Left ventricle myocardium superior (tissue), 1 donor: ENCODE data around the gene SPTBN1. TPM values are rescaled to one million over a fixed set of nuclear protein-coding genes. Genes with fewer than 3 reads are reported as not detected.

Source experiments
- ATAC-seq: fragments of 200-7000 bp; cut with Tn5 transposase; one replicate; pipeline ENCODE4 v1.9.1; 2020; ENCODE audit warnings: mild to moderate bottlenecking, moderate library complexity
- DNase-seq: peaks from one replicate; pipeline ENCODE4 v3.0.0-alpha.2; 2020
- intact Hi-C: fragments of 100-400 bp; cut with micrococcal nuclease; formaldehyde crosslinking; loops from one replicate; pipeline ENCODE4 v1.11.0; 2022
- total RNA-seq: library from RNA; stranded (reverse); fragmentation: NEBNext Ultra II Directional; extraction: Animal tissue kit (Norgen Biotek cat#: 25700); gene quantifications from one replicate; pipeline ENCODE4 v1.2.1, GENCODE V29; 2021
- donor health status: DM: no; HTN: yes; CAD: no; lungs with severe emphysema.

Gene SPTBN1
- total RNA-seq, 1 donor from 2014 or later = 468 TPM

- ATAC-seq (peak; percentile 51), DNase-seq (no peak)
- intact Hi-C loops = no loop called here
These were observed 103.5 kb downstream of the SPTBN1 start for GRCh38 chr2:54559593-54560145.

GRCh38 chr2:54560146-54560881 is 104.2 kb downstream of the SPTBN1 start:
- DNase-seq (peak; percentile 53), ATAC-seq (peak; percentile 39)
- intact Hi-C loops = no loop called here

GRCh38 chr2:54561010-54561409 is 104.9 kb downstream of the SPTBN1 start:
- intact Hi-C loops = no loop called here
- ATAC-seq = no peak
- DNase-seq = no peak

GRCh38 chr2:54564439-54564838 is 108.3 kb downstream of the SPTBN1 start:
- DNase-seq = no peak
- intact Hi-C loops = no loop called here
- ATAC-seq = no peak

- no peak for ATAC-seq
- intact Hi-C loops = no loop called here
- DNase-seq = no peak
These were observed 109.4 kb downstream of the SPTBN1 start for GRCh38 chr2:54565551-54565950.

- intact Hi-C loops = no loop called here
- DNase-seq (no peak), ATAC-seq (no peak)
These were observed 110.8 kb downstream of the SPTBN1 start for GRCh38 chr2:54566896-54567295.

- ATAC-seq (no peak), DNase-seq (no peak)
- intact Hi-C loops = no loop called here
These were observed 112.8 kb downstream of the SPTBN1 start for GRCh38 chr2:54568876-54569321.

GRCh38 chr2:54569745-54570301 is 113.7 kb downstream of the SPTBN1 start:
- DNase-seq (no peak), ATAC-seq (no peak)
- intact Hi-C loops = no loop called here

GRCh38 chr2:54570321-54570855 is 114.3 kb downstream of the SPTBN1 start:
- ATAC-seq = no peak
- intact Hi-C loops = no loop called here
- no peak for DNase-seq

- peak; percentile 69 for ATAC-seq
- intact Hi-C loops = no loop called here
- peak; percentile 31 for DNase-seq
These were observed 115.0 kb downstream of the SPTBN1 start for GRCh38 chr2:54570925-54571694.

GRCh38 chr2:54572262-54572635 is 116.1 kb downstream of the SPTBN1 start:
- ATAC-seq = peak; percentile 52
- intact Hi-C loops = no loop called here
- no peak for DNase-seq

GRCh38 chr2:54572636-54573536 is 116.8 kb downstream of the SPTBN1 start:
- no peak for DNase-seq
- ATAC-seq = no peak
- intact Hi-C loops = no loop called here

- DNase-seq (no peak), ATAC-seq (no peak)
- intact Hi-C loops = no loop called here
These were observed 117.4 kb downstream of the SPTBN1 start for GRCh38 chr2:54573537-54573919.

- intact Hi-C loops = no loop called here
- ATAC-seq = peak; percentile 48
- DNase-seq = peak; percentile 28
These were observed 118.2 kb downstream of the SPTBN1 start for GRCh38 chr2:54574107-54574859.

GRCh38 chr2:54574860-54575247 is 118.7 kb downstream of the SPTBN1 start:
- intact Hi-C loops = no loop called here
- no peak for ATAC-seq
- DNase-seq = no peak

- intact Hi-C loops = no loop called here
- DNase-seq (no peak), ATAC-seq (no peak)
These were observed 119.3 kb downstream of the SPTBN1 start for GRCh38 chr2:54575379-54575888.

GRCh38 chr2:54577035-54577434 is 120.9 kb downstream of the SPTBN1 start:
- peak; percentile 16 for ATAC-seq
- intact Hi-C loops = no loop called here
- DNase-seq = peak; percentile 56
